C4-2B (cell line): ENCODE measurements around the gene NFE2L1.

Source experiments
- H3K27ac ChIP-seq: fragments of 450-650 bp; 2 replicates; pipeline ENCODE4 v1.5.1; 2017
- CTCF ChIP-seq: fragments of 450-650 bp; conservative IDR thresholded peaks from 2 replicates; pipeline ENCODE4 v1.5.1; 2017; ENCODE audit warnings: mild to moderate bottlenecking
- ZFX ChIP-seq: fragments of 450-650 bp; IDR thresholded peaks from 2 replicates; pipeline ENCODE4 v1.6.1; 2017

The NFE2L1 gene

GRCh38 chr17:48025040-48025903 lies 22.9 kb upstream of the NFE2L1 start:
- peak overlapping the region; percentile 54 for H3K27ac ChIP-seq
- TF ChIP-seq CTCF (peak; percentile 94), ZFX (no peak)

- H3K27ac ChIP-seq: peak overlapping the region; percentile 54
- TF ChIP-seq CTCF (no peak), ZFX (no peak)
These were observed 22.2 kb upstream of the NFE2L1 start for GRCh38 chr17:48025904-48026501.

- TF ChIP-seq CTCF: peak; percentile 93
- TF ChIP-seq ZFX: no peak
- H3K27ac ChIP-seq: peak overlapping the region; percentile 54; the same call in 1 of the 2 replicates
These were observed 21.4 kb upstream of the NFE2L1 start for GRCh38 chr17:48026502-48027321.

GRCh38 chr17:48027322-48027981 lies 20.7 kb upstream of the NFE2L1 start:
- no peak for TF ChIP-seq CTCF
- no peak for TF ChIP-seq ZFX
- H3K27ac ChIP-seq: no peak overlapping the region

GRCh38 chr17:48028736-48029135 lies 19.4 kb upstream of the NFE2L1 start:
- no peak overlapping the region for H3K27ac ChIP-seq
- no peak for TF ChIP-seq ZFX
- no peak for TF ChIP-seq CTCF

- no peak overlapping the region for H3K27ac ChIP-seq
- TF ChIP-seq ZFX: no peak
- TF ChIP-seq CTCF: no peak
These were observed 17.6 kb upstream of the NFE2L1 start for GRCh38 chr17:48030531-48030930.
